ENCODE results near the gene ITPR3. TPM values are rescaled to one million over a fixed set of nuclear protein-coding genes. Genes with fewer than 3 reads are reported as not detected.
"Not testable (repeated sequence)": the region's sequence is repeated elsewhere in the genome, so short reads cannot be mapped to it uniquely, and the experiment has no call there.

ITPR3 gene
- total RNA-seq, 4 donors from 2014 or later: 105 to 262 (median 124) TPM

- in situ Hi-C loops (cut with MboI; ENCODE audit: low pct_ligation_motif_present in 1 of 4, low pct_unique_long_range_greater_than_20kb in 1 of 4, low sequenced_read_pairs in 3 of 4): no loop called here
- peak; percentile 42 for DNase-seq
- no peaks in the 10 kb centered on the region for H3K36me3 ChIP-seq
- intact Hi-C loops (cut with DNase I; ENCODE audit: low total_unique reads): no loop called here
- WGBS, 2 donors (ENCODE audit: low coverage in 1 of 2): 70 to 79% methylated on average over 4 to 10 of the region's 10 CpGs
- peaks cover 36 to 67% (median 53%) of the 10 kb centered on the region in 4 donors for H3K4me1 ChIP-seq
- H3K27me3 ChIP-seq: no peaks in the 10 kb centered on the region
- H3K9me3 ChIP-seq: no peaks in the 10 kb centered on the region
- no peak overlapping the region for H3K4me3 ChIP-seq
- H3K27ac ChIP-seq: peak overlapping the region in 2 of 4 donors; percentile 8 to 25
- no peak for TF ChIP-seq EP300 (IDR thresholded peaks at IDR 0.05; ENCODE audit: low read depth)
- TF ChIP-seq CTCF (IDR thresholded peaks at IDR 0.05): no peak
- no peak for TF ChIP-seq POLR2A (IDR thresholded peaks at IDR 0.05)
- TF ChIP-seq POLR2AphosphoS5 (IDR thresholded peaks at IDR 0.05): no peak
These were observed 8.9 kb downstream of the ITPR3 start for GRCh38 chr6:33630014-33630413.

GRCh38 chr6:33631521-33631920 lies 10.4 kb downstream of the ITPR3 start:
- H3K4me3 ChIP-seq; H3K36me3 ChIP-seq; H3K9me3 ChIP-seq; DNase-seq; H3K27me3 ChIP-seq; in situ Hi-C loops (cut with MboI; ENCODE audit: low pct_ligation_motif_present in 1 of 4, low pct_unique_long_range_greater_than_20kb in 1 of 4, low sequenced_read_pairs in 3 of 4); intact Hi-C loops (cut with DNase I; ENCODE audit: low total_unique reads): not testable (repeated sequence)
- peaks cover 36 to 62% (median 48%) of the 10 kb centered on the region in 4 donors for H3K4me1 ChIP-seq
- 98 to 99% methylated on average over 13 of the region's 13 CpGs for WGBS, 2 donors (ENCODE audit: low coverage in 1 of 2)
- H3K27ac ChIP-seq: peak overlapping the region in 2 of 4 donors; percentile 12 to 24

GRCh38 chr6:33631971-33632557 lies 10.9 kb downstream of the ITPR3 start:
- WGBS, 2 donors (ENCODE audit: low coverage in 1 of 2): 66% methylated on average over 4 of the region's 4 CpGs; no CpG with 5 or more reads in 1 of the 2 donors
- no peak for TF ChIP-seq CTCF (IDR thresholded peaks at IDR 0.05)
- no peak for TF ChIP-seq POLR2A (IDR thresholded peaks at IDR 0.05)
- no peak for TF ChIP-seq POLR2AphosphoS5 (IDR thresholded peaks at IDR 0.05)
- no peak for TF ChIP-seq EP300 (IDR thresholded peaks at IDR 0.05; ENCODE audit: low read depth)
- H3K36me3 ChIP-seq: no peaks in the 10 kb centered on the region
- DNase-seq: peak; percentile 52
- intact Hi-C loops (cut with DNase I; ENCODE audit: low total_unique reads): no loop called here
- in situ Hi-C loops (cut with MboI; ENCODE audit: low pct_ligation_motif_present in 1 of 4, low pct_unique_long_range_greater_than_20kb in 1 of 4, low sequenced_read_pairs in 3 of 4): no loop called here
- H3K4me3 ChIP-seq: no peak overlapping the region
- H3K27me3 ChIP-seq: no peaks in the 10 kb centered on the region
- peak overlapping the region; percentile 13 to 63 (median 39) for H3K27ac ChIP-seq
- H3K4me1 ChIP-seq: peaks cover 36 to 62% (median 48%) of the 10 kb centered on the region in 4 donors
- H3K9me3 ChIP-seq: no peaks in the 10 kb centered on the region

- intact Hi-C loops (cut with DNase I; ENCODE audit: low total_unique reads): no loop called here
- 65% methylated on average over 6 of the region's 6 CpGs; no CpG with 5 or more reads in 1 of the 2 donors for WGBS, 2 donors (ENCODE audit: low coverage in 1 of 2)
- Histone ChIP-seq H3K9me3 (no peaks in the 10 kb centered on the region), H3K4me3 (peak overlapping the region in 1 of 4 donors; percentile 47), H3K36me3 (no peaks in the 10 kb centered on the region), H3K27me3 (no peaks in the 10 kb centered on the region), H3K27ac (peak overlapping the region; percentile 54 to 74 (median 62)), H3K4me1 (peaks cover 31 to 57% (median 47%) of the 10 kb centered on the region in 4 donors)
- DNase-seq: peak; percentile 73
- TF ChIP-seq EP300 (IDR thresholded peaks at IDR 0.05; ENCODE audit: low read depth) (no peak), CTCF (IDR thresholded peaks at IDR 0.05) (peak; percentile 47 to 88 (median 62))
- in situ Hi-C loops (cut with MboI; ENCODE audit: low pct_ligation_motif_present in 1 of 4, low pct_unique_long_range_greater_than_20kb in 1 of 4, low sequenced_read_pairs in 3 of 4): no loop called here
These were observed 11.5 kb downstream of the ITPR3 start for GRCh38 chr6:33632558-33633039.

Data from transverse colon (tissue), 4 donors.